ENCODE data around the gene SNX33. TPM values are rescaled to one million over a fixed set of nuclear protein-coding genes. Genes with fewer than 3 reads are reported as not detected.
A peak's percentile ranks its signal among the peaks of the same experiment; 100 is the strongest.

SNX33 gene
- total and polyA plus RNA-seq, 12 donors: 10.1 to 41.4 (median 19.3) TPM

DNA sequence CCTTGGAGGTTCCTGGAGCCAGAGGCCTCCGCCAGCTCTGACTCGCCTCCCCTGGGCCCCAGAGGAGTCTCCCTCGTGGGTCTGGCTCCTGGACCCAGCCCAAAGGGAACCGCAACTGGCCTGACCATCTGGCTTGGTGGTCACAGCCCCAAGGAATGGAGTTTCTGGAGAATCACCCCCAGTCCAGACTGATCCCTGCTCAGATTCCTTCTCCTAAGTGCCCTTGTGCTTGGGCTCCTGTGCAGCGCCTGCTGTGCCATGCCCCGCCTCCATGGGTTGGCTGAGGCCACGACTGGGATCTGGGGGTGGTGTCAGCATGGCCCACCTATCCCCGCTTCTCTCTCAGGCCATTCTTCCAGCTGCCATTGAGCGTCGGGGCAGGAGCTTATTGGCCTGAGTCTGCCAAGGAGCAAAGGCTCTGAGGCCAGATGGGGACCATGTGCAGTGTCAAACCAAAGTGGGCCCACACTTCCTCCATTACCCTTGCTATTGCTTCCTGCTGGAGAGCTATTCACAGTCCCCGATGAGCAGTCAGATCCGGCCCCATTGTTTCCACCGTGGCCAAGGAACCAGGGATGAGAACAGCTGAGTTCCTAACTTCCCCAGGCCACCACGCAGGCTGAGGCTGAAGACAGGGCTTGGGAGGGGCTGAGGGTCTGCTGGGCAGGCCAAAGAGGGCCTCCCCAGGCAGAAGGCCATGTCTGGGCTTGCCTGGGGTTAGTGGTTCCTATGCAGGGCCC lies 46.0 kb downstream of the SNX33 start:
- H3K36me3 ChIP-seq (replicated peaks in 1 of 2): no peaks in the 10 kb centered on the region
- intact Hi-C loops (cut with DNase I): loop anchor here in 1 of 2 donors (10.0 kb wide), 1 partner anchor 101 kb away; no protein-coding TSS in a partner anchor
- DNase-seq: no peak
- 53 to 70% (median 59%) methylated on average over 6 to 14 of the region's 14 CpGs for WGBS, 4 donors
- no peaks in the 10 kb centered on the region for H3K27me3 ChIP-seq
- H3K4me1 ChIP-seq (replicated peaks in 1 of 2): peaks cover 13 to 19% of the 10 kb centered on the region in 2 donors
- no peak overlapping the region for H3K4me3 ChIP-seq
- no peaks in the 10 kb centered on the region for H3K9me3 ChIP-seq (replicated peaks in 1 of 3)
- peak overlapping the region in 3 of 5 donors; percentile 34 to 79 (median 63) for H3K27ac ChIP-seq
- TF ChIP-seq, protein P1, sequence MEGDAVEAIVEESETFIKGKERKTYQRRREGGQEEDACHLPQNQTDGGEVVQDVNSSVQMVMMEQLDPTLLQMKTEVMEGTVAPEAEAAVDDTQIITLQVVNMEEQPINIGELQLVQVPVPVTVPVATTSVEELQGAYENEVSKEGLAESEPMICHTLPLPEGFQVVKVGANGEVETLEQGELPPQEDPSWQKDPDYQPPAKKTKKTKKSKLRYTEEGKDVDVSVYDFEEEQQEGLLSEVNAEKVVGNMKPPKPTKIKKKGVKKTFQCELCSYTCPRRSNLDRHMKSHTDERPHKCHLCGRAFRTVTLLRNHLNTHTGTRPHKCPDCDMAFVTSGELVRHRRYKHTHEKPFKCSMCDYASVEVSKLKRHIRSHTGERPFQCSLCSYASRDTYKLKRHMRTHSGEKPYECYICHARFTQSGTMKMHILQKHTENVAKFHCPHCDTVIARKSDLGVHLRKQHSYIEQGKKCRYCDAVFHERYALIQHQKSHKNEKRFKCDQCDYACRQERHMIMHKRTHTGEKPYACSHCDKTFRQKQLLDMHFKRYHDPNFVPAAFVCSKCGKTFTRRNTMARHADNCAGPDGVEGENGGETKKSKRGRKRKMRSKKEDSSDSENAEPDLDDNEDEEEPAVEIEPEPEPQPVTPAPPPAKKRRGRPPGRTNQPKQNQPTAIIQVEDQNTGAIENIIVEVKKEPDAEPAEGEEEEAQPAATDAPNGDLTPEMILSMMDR (IDR thresholded peaks at IDR 0.05): no peak
- no peak for TF ChIP-seq POLR2A (IDR thresholded peaks at IDR 0.05)

DNA sequence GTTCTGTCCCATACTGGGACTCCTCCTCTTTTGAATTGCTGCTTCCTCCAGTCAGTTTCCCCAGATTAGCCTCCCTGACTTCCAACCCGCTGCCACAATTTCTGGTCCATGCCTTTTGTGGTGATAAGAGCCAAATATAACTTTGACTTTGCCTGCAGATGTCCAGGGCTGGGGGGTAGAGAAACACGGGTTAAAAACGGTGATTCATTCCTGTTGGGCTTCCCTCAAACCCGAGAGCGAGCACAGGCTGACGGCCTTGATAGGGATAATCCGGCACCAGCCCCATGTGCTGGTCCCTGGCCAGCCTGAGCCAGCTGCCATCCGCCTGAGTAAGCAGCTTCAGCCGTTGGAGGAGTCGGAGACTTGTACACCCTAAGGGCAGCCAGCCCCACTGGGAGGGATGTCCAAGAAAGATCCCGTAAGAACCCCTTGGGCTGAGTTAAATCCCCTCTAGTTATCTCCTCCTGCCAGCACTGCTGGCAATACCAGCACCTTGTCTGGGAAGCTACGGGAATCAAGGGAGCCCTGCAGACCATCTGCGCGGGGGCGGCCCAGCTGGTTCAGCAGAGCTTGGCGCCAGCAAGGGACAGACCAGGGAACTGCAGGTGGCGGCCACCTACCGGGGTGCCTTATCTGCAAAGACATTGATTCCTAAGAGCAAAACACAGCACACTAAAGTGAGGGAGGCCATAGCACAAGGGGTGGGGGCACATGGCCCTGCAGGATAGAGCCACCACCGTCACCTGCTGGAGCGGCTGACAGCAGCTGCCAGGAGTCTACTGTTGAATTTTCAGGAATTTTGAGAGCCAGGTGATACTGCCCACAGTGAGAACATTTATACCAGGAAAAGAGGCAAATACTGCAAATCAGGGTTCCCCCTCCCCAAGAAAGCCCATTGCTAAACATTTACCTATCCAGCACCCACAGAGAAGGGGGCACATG lies 46.8 kb downstream of the SNX33 start:
- Histone ChIP-seq H3K9me3 (replicated peaks in 1 of 3) (no peaks in the 10 kb centered on the region), H3K4me3 (no peak overlapping the region), H3K4me1 (replicated peaks in 1 of 2) (peaks cover 13 to 23% of the 10 kb centered on the region in 2 donors), H3K27me3 (no peaks in the 10 kb centered on the region), H3K27ac (peak overlapping the region in 3 of 5 donors; percentile 34 to 79 (median 63)), H3K36me3 (replicated peaks in 1 of 2) (no peaks in the 10 kb centered on the region)
- peak in 1 of 2 donors; percentile 18 for TF ChIP-seq POLR2A (IDR thresholded peaks at IDR 0.05)
- TF ChIP-seq, protein P1 (IDR thresholded peaks at IDR 0.05): peak in 5 of 6 experiments; percentile 33 to 52 (median 40)
- intact Hi-C loops (cut with DNase I): loop anchor here in 1 of 2 donors (10.0 kb wide), 1 partner anchor 100 kb away; no protein-coding TSS in a partner anchor
- WGBS, 4 donors: 7 to 23% (median 23%) methylated on average over 6 to 20 of the region's 20 CpGs
- DNase-seq: peak; percentile 86 to 95 (median 94)

DNA sequence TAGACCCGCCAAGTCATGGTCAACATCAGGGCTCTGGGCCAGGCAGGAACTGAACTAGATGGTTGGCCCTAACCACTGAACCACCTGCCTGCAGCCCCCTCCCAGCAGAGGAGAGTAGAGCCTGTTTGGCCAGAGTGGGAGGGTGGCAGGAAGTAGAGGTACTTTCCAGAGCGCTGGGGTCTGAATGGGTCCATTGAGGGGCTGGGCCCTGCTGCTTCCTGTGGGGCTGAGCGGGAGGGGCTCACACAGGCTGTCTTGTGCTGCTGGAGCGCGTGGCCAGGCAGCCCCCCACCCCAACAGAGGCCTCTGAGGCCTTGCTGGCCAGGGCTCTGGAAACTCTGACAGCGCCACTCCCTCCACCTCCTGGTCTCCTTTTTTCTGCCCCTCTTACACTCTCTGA lies 47.5 kb downstream of the SNX33 start:
- 63 to 94% (median 80%) methylated on average over 4 to 6 of the region's 6 CpGs for WGBS, 4 donors
- no peaks in the 10 kb centered on the region for H3K27me3 ChIP-seq
- H3K27ac ChIP-seq: peak overlapping the region in 3 of 5 donors; percentile 34 to 79 (median 63)
- peaks cover 13 to 28% of the 10 kb centered on the region in 2 donors for H3K4me1 ChIP-seq (replicated peaks in 1 of 2)
- intact Hi-C loops (cut with DNase I): loop anchor here in 1 of 2 donors (10.0 kb wide), 1 partner anchor 100 kb away; no protein-coding TSS in a partner anchor
- no peak overlapping the region for H3K4me3 ChIP-seq
- H3K9me3 ChIP-seq (replicated peaks in 1 of 3): no peaks in the 10 kb centered on the region
- H3K36me3 ChIP-seq (replicated peaks in 1 of 2): no peaks in the 10 kb centered on the region
- no peak for TF ChIP-seq POLR2A (IDR thresholded peaks at IDR 0.05)
- TF ChIP-seq, protein P1 (IDR thresholded peaks at IDR 0.05): no peak
- no peak for DNase-seq

Measured in adrenal gland (tissue), 12 donors.